Liver (tissue), 3 donors: ENCODE results near the gene GAGE2A.
"Not testable (repeated sequence)": the region's sequence is repeated elsewhere in the genome, so short reads cannot be mapped to it uniquely, and the experiment has no call there.

Experiments used
- HNF4G ChIP-seq: IDR thresholded peaks from 2 replicates; pipeline ENCODE4 v1.6.1; 2016; ENCODE audit warnings: antibody characterized with exemption
- NR2F2 ChIP-seq: IDR thresholded peaks from 2 replicates; pipeline ENCODE4 v1.6.1; 2016; ENCODE audit warnings: antibody characterized with exemption
- TAF1 ChIP-seq: conservative IDR thresholded peaks from 2 replicates; pipeline ENCODE4 v1.6.1; 2016; ENCODE audit warnings: antibody characterized with exemption, mild to moderate bottlenecking
- TF ChIP-seq, protein P1 (sequence below): fragments of 150-350 bp; IDR thresholded peaks from 2 replicates; pipeline ENCODE4 v1.5.1; 2017; ENCODE audit warnings: improper control_type of control experiment, low read depth, low read length; ENCODE audit not compliant: missing input control
- donor health status: healthy.
- donor health status: healthy.

GRCh38 chrX:49589196-49589595 is at the start of gene GAGE2A:
- TF ChIP-seq, protein P1, sequence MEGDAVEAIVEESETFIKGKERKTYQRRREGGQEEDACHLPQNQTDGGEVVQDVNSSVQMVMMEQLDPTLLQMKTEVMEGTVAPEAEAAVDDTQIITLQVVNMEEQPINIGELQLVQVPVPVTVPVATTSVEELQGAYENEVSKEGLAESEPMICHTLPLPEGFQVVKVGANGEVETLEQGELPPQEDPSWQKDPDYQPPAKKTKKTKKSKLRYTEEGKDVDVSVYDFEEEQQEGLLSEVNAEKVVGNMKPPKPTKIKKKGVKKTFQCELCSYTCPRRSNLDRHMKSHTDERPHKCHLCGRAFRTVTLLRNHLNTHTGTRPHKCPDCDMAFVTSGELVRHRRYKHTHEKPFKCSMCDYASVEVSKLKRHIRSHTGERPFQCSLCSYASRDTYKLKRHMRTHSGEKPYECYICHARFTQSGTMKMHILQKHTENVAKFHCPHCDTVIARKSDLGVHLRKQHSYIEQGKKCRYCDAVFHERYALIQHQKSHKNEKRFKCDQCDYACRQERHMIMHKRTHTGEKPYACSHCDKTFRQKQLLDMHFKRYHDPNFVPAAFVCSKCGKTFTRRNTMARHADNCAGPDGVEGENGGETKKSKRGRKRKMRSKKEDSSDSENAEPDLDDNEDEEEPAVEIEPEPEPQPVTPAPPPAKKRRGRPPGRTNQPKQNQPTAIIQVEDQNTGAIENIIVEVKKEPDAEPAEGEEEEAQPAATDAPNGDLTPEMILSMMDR = not testable (repeated sequence)
- TF ChIP-seq TAF1, NR2F2, HNF4G: not testable (repeated sequence)
